NCI-H774 (cell line): ENCODE results near the gene ANKRD24.
A peak's percentile ranks its signal among the peaks of the same experiment; 100 is the strongest.
"Not testable (repeated sequence)": the region's sequence is repeated elsewhere in the genome, so short reads cannot be mapped to it uniquely, and the experiment has no call there.

ENCODE experiments used
- DNase-seq: peaks from one replicate; lab custom pipeline; 2025; lab: John Stamatoyannopoulos, UW

Gene ANKRD24

GRCh38 chr19:4230237-4230636, 47.7 kb downstream of the ANKRD24 start:
- not testable (repeated sequence) for DNase-seq

GRCh38 chr19:4231521-4231920, 49.0 kb downstream of the ANKRD24 start:
- not testable (repeated sequence) for DNase-seq

DNA sequence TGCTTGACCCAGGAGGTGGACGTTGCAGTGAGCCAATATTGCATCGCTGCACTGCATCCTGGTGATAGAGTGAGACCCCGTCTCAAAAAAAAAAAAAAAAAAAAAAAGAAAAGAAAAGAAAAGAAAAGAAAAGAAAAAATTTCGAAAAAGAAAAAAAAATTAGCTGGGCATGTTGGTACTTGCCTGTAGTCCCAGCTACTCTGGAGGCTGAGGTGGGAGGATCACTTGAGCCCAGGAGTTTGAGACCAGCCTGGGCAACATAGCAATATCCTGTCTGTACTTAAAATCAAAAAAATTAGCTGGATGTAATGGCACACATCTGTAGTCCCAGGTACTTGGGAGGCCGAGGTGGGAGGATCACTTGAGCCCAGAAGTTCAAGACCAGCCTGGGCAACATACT, 49.6 kb downstream of the ANKRD24 start:
- not testable (repeated sequence) for DNase-seq

DNA sequence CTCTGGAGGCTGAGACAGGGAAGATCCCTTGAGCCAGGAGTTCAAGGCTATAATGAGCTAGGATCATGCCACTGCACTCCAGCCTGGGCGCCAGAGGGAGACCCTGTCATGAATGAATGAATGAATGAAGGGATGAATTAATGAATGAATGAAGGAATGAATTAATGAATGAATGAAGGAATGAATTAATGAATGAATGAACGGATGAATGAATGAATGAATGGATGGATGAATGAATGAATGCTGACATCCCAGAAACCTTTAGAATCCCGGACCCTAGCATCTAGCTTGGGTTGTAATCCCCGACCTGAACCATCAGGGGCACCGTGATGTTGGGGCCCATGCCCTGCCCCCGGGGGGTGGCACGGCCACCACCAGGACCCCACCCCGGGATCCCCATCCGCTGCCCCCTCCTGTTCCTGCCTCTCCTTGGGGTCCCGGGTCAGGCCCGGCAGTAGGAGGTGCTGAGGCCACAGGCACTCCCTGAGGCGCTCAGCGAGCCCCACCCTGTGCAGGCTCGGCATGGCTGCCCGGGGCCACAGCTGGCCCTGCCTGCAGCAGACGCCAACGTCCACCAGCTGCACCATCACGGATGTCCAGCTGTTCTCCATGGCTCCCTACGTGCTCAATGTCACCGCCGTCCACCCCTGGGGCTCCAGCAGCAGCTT, 50.3 kb downstream of the ANKRD24 start:
- DNase-seq: no peak

- peak; percentile 1 for DNase-seq
Observed at GRCh38 chr19:4233282-4233853, 50.9 kb downstream of the ANKRD24 start.

DNA sequence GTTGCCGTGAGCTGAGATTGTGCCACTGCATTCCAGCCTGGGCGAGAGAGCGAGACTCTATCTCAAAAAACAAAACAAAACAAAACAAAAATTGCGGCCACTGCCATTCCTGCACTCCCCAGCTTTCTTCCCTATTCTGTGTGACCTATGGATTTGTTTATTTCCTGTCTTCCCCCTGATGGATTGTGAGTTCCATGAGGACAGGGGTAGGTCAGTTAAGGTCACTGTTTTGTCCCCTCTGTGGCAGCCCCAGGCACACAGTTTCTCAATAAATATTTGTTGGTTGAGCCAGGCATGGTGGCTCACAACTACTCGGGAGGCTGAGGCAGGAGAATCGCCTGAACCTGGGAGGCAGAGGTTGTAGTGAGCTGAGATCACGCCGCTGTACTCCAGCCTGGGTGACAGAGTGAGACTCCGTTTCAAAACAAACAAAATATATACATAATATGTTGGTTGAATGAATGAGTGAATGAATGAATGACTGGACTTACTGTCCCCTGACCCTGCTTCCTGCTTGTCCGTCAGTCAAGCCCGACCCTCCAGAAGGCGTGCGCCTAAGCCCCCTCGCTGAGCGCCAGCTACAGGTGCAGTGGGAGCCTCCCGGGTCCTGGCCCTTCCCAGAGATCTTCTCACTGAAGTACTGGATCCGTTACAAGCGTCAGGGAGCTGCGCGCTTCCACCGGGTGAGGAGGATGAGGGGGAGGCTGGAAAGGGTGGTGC, 51.8 kb downstream of the ANKRD24 start:
- DNase-seq: peak; percentile 3

- DNase-seq: no peak
Observed at GRCh38 chr19:4234862-4235201, 52.3 kb downstream of the ANKRD24 start.

- DNase-seq: not testable (repeated sequence)
Observed at GRCh38 chr19:4237510-4237909, 55.0 kb downstream of the ANKRD24 start.

- DNase-seq: no peak
Observed at GRCh38 chr19:4238831-4239230, 56.3 kb downstream of the ANKRD24 start.

DNA sequence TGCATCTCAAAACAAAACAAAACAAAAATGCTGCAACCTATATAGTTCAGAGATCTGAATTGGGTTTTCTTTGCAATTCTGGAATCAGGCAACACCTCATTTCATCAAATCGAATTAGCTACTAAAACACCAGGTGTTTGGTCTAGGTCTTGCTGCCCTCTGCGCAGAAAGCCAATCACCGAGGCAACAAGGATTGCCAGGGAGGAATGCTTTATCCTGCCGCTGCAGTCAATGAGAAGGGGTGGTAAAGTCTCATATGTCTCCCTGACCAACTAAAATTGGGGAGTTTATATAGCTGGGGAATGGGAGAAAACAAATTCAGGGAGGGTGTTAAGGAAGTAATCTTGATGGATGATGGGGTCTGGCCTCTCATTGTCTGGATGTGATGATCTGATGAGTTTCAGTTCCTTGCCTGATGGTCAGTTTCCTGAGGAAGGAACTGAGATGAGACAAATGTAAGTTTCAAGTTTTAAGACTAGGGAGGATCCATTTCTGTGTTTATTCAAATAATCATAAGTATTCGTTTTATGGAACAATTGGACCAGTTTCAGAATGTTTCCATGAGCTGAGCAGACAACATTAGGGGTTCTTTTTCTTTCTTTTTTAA, 59.4 kb downstream of the ANKRD24 start:
- no peak for DNase-seq

- not testable (repeated sequence) for DNase-seq
Observed at GRCh38 chr19:4245938-4246337, 63.4 kb downstream of the ANKRD24 start.

DNA sequence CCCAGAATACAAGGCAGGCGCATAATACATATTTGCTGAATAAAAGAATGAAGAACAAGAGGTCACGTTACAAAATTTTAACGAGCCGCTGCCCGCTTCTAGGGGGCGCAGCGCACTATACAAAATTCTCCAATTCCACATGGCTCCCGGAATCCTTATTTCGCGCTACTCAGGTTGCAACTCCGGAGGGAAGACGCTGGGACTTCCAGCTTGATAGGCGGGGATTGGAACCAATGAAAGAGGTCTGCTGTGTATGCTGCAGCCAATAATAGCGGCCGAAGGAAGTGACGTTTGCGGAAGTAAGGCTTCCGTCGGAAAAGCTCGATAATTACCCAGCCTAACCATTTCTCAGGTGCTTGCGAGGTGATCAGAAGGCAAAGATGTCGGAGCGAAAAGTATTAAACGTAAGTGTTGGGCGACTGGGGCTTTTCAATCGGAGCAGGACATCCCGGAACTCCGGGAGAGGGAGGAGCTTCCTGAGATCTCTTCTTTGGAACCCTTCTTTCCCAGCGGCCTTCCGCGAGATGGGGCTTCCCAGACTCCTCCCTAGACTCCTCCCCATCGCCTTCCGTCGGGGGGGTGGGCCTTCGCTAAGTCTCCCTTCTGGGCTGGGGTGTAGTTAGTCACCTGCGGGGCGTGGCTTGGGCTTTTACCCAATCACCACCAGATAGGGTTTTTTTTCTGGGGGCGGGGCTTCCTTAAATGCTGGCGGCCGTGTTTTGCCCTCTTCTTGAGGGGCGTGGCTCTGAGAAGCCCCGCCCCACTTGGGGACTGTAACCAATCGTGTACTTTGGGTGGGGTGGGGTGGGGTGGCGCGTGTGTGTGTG, 64.5 kb downstream of the ANKRD24 start, which contains the start of gene YJU2:
Gene YJU2 (plus strand): TSS at position 314 of the 827 bp plus-strand sequence. CDS start 67 bp downstream, at position 381.
- DNase-seq: peak; percentile 98

DNA sequence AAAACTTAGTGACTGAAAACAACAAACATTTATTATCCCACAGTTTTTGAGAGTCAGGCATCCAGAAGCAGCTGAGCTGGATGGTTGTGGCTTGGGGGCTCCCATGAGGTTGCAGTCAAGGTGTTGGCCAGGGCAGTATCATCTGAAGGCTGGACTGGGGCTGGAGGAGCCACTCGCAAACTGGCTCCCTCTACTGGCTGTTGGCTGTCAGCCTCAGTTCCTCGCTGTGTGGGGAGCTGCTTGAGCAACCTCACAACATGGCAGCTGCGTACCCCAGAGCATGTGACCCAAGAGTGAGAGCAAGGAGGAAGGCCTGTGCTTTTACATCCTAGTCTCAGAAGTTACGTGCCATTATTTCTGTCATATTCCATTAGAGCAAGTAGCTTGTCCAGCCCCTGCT, 74.1 kb downstream of the ANKRD24 start:
- DNase-seq: no peak

DNA sequence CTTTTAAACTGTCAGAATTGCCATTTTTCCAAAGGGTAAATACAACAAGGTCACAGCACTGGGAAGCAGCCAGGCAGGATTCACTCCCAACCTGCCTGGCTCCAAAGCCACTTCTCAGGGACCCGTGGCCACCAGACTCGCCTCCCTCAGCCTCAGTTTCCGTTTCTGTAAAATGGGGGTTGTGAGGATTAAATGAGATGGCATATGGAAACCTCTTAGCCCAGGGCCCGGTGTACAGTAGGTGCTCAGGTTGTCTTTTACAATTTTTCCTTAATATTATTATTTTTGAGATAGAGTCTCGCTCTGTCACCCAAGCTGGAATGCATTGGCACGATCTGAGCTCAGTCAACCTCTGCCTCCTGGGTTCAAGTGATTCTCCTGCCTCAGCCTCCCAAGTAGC, 74.5 kb downstream of the ANKRD24 start:
- DNase-seq: no peak

DNA sequence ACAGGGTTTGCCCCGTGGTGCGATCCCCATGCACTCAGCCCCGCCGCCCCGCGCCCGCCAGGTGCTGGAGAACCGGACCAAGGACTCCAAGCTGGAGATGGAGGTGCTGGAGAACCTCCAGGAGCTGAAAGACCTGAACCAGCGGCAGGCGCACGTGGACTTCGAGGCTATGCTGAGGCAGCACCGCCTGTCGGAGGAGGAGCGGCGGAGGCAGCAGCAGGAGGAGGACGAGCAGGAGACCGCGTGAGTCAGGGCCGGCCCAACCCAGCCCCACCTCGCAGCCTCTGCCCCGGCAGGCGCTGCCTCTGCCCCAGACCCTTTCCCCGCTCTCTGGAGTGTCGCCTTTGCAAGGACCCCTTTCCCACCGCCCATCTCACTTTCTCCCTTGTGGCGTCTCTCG, 75.7 kb downstream of the ANKRD24 start:
- DNase-seq: no peak

DNA sequence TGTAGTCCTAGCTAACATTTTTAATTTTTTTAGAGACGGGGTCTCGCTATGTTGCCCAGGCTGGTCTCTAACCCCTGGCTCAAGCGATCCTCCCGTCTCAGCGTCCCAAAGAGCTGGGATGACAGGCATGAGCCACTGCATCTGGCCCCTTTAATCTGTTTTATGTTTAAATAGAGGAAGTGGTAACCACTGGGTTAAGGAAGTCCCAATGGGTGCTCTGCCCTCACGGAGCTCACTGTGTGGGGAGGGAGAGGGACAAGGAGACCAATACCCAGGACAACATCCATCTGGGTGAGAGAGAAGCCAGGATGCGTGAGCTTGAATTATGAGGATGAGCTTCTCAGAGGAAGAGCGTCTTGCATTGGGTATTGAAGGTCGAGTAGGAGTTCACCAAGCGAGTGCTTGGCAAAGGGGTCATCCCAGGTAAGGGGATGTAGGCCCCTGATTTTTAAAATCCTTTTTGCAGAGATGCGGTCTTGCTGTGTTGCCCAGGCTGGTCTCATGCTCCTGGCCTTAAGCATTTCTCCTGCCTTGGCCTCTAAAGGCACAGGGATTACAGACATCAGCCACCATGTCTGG, 78.2 kb downstream of the ANKRD24 start:
- no peak for DNase-seq

GRCh38 chr19:4264812-4265211, 82.3 kb downstream of the ANKRD24 start:
- no peak for DNase-seq

GRCh38 chr19:4266253-4267000, 83.9 kb downstream of the ANKRD24 start:
- DNase-seq: no peak

- DNase-seq: no peak
Observed at GRCh38 chr19:4267101-4267900, 84.8 kb downstream of the ANKRD24 start.
